ENCODE results near the gene ZNF578.
"Not testable (repeated sequence)": the region's sequence is repeated elsewhere in the genome, so short reads cannot be mapped to it uniquely, and the experiment has no call there.

Gene ZNF578

DNA sequence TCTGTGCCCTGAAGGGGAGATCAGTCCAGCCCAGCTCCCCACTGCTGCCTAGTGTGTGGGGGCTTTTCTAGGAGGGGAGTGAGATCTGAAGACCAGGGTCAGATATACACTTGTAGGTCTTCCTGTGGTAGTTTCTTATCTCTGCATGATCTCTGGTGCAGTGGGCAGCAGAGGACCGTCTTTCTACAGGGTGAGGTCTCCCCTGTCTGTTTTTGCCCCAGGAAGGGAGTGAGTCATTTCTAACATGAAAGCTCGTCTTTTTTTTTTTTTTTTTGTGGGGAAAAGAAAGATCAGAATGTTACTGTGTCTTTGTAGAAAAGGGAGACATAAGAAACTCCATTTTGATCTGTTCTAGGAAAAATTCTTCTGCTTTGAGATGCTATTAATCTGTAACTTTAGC is 65.3 kb downstream of the ZNF578 start:
- DNase-seq: no peak

GRCh38 chr19:52519175-52519574 is 65.8 kb downstream of the ZNF578 start:
- not testable (repeated sequence) for DNase-seq

GRCh38 chr19:52520013-52520412 is 66.7 kb downstream of the ZNF578 start:
- DNase-seq: no peak

- no peak for DNase-seq
Measured at GRCh38 chr19:52522551-52522950, 69.2 kb downstream of the ZNF578 start.

DNA sequence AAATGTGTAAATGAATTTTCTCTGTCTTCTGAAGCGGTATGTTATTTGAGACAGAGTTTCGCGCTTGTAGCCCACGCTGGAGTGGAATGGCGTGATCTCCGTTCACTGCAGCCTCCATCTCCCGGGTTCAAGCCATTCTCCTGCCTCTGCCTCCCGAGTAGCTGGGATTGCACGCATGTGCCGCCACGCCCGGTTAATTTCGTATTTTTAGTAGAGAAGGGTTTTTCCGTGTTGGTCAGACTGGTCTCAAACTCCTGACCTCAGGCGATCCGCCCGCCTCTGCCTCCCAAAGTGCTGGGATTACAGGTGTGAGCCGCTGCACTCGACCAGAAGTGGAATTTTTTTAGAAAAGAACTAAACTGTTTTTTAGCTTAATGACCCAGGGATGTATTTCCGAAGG is 70.7 kb downstream of the ZNF578 start:
- no peak for DNase-seq

DNA sequence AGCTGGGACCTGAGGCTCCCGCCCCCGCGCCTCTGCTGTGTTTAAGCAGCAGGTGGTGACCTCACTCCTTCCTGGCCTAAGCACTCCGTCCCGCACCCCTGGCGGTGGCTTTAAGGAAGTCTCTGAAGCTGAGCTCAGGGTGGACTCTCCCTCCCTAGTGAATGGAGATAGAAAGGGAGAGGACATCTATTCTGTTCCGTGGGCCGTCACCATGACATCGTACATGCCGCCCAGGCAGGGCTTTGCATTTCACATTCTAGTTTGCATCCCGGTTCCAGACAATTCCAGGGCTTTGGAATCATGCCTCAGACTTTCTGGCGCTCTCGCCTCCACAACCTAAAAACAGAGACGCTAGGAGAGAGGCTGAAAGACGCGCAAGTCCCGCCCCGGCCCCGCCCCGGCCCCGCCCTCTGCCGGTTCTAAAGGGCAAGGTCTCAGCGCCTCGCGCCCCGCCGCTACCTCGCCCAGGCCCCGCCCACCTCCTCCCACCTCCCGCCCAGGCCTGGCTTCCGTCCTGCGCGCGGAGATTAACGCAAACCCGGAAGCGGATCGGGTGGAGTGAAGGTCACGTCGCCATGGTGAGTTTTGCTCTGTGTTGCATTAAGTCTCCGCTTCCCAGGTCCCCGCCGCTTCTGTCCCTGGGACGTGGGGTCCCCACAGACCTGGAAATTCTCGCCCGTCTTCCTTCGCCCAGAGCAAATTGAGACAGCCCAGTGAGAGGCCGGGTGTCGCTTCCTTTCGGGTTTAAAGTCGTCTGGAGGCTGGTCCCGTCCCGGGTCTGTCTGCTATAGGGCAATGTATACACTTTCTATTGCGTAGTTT is 74.0 kb downstream of the ZNF578 start, which contains the start of gene ZNF808:
Gene ZNF808 (plus strand): TSS at position 535 of the 822 bp plus-strand sequence. CDS start 15,617 bp downstream, outside the sequence.
- peak; percentile 98 for DNase-seq

GRCh38 chr19:52527956-52528351 is 74.6 kb downstream of the ZNF578 start:
- DNase-seq: peak; percentile 42

DNA sequence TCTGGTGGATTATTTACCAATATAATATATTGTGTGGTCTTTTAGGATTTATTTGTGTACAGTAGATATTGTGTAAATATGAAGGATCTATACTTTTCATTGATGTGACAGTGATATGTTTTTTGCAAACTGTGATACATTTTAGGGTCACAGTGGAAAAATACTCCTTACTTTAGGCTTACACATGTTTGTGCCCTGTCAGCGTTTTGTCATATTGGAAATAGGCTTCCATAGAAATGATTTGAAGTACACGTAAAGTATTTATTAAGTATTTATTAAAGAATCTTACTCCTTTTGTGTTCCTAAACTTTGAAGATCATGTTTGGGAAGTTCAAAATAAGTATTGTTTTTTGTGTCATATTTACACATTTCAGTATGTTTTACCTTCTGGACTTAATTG is 79.1 kb downstream of the ZNF578 start:
- DNase-seq: no peak

DNA sequence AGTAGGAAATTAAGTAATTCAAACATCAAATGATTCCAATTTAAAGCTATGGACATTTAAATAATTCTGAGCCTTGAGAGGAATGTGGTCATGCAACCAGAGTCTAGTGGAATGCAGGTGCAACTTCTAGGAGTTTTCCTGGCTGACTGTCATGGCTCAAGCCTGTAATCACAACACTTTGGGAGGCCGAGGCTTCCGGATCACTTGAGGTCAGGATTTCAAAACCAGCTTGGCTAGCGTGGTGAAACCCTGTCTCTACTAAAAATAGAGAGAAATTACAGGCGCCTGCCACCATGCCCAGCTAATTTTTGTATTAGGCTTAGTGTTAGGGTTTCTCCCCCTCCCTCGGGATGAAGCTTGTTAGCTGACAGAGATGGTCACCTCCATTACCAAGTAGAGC is 80.5 kb downstream of the ZNF578 start:
- no peak for DNase-seq

GRCh38 chr19:52535385-52535770 is 82.0 kb downstream of the ZNF578 start:
- DNase-seq: not testable (repeated sequence)

DNA sequence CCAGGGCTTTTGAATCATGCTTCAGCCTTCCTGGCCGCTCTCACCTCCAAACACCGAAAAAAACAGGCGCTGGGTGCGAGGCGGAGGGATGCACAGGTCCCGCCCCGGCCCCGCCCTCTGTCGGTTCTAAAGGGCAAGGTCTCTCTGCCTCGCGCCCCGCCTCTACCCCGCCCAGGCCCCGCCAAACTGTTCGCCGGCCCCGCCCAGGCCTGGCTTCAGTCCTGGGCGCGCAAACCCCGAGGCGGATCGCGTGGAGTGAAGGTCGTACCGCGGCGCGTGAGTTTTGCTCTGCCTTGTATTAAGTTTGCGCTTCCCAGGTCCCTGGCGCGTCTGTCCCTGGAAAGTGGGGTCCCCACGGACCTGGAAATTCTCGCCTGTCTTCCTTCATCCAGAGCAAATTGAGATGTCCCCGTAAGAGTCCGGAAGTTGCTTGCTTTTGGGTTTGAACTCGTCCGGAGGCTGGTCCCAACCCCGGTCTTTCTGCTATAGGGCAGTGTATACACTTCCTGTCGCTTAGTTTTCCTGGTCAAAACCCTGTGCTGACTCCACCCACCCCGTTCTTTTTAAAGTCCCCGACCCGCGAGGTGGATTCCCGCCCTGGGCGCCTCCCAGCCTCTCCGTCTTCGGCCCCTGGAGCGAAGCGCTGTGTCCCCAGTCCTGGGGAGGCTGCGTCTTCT is 82.6 kb downstream of the ZNF578 start:
- DNase-seq: peak; percentile 5

GRCh38 chr19:52536448-52536800 is 83.1 kb downstream of the ZNF578 start:
- no peak for DNase-seq

- not testable (repeated sequence) for DNase-seq
Measured at GRCh38 chr19:52538815-52539214, 85.5 kb downstream of the ZNF578 start.

DNA sequence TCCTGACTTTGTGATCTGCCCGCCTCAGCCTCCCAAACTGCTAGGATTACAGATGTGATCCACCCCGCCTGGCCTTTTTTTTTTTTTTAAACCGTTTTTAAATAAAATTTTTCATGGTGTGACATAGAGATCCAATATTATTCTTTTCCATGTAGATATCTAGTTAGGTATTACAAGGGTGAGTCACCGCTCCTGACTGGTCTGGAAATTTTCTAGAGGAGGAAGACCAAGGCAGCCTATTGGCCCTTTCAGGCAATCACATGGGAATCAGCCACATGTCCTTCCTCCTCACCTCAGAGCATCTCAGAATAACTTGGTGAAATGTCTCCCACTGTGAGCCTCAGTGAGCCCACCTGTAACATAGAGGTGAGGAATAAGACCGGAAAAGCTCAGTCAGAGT is 87.8 kb downstream of the ZNF578 start:
- not testable (repeated sequence) for DNase-seq

GRCh38 chr19:52541608-52542007 is 88.3 kb downstream of the ZNF578 start:
- DNase-seq: no peak

- DNase-seq: not testable (repeated sequence)
Measured at GRCh38 chr19:52542541-52542940, 89.2 kb downstream of the ZNF578 start.

- no peak for DNase-seq
Measured at GRCh38 chr19:52542984-52543664, 89.8 kb downstream of the ZNF578 start.

DNA sequence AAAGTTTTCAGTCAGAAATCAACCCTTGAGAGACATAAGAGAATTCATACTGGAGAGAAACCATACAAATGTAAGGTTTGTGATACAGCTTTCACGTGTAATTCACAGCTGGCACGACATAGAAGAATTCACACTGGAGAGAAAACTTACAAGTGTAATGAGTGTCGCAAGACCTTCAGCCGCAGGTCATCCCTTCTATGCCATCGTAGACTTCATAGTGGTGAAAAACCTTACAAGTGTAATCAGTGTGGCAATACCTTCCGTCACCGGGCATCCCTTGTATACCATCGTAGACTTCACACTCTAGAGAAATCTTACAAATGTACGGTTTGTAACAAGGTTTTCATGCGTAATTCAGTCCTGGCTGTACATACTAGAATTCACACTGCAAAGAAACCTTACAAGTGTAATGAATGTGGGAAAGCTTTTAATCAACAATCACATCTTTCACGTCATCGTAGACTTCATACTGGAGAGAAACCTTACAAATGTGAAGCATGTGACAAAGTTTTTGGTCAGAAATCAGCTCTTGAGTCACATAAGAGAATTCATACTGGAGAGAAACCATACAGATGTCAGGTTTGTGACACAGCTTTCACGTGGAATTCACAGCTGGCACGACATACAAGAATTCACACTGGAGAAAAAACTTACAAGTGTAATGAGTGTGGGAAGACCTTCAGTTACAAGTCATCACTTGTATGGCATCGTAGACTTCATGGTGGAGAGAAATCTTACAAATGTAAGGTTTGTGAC is 101.0 kb downstream of the ZNF578 start:
- no peak for DNase-seq

GRCh38 chr19:52557231-52557995 is 104.1 kb downstream of the ZNF578 start:
- DNase-seq: no peak

GRCh38 chr19:52558732-52559445 is 105.5 kb downstream of the ZNF578 start:
- DNase-seq: not testable (repeated sequence)

GRCh38 chr19:52561611-52562010 is 108.3 kb downstream of the ZNF578 start:
- not testable (repeated sequence) for DNase-seq

Measured in NCI-H526 treated with DMSO at 0.1 percent for 48 hours (cell line).